ENCODE results near the gene NFIB.

NFIB gene

DNA sequence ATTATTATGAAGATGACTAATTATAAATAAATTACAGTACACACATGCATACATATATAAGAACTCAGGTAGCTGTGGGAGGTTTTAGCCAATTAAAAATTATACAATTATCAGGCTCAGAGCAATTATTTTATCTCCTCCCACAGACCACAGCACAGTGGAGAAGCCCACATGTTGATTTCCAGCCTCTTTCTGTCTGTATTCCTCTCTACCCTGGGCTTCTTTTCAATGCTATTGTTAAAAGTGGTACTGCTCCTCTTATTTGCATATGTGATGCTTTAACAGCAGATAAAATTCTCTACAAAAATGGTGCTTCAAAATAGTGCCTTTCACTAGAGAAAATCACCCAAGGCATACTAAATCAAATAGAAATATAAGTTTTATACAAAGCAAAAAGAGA, 218.7 kb downstream of the NFIB start:
- no peak for DNase-seq

DNA sequence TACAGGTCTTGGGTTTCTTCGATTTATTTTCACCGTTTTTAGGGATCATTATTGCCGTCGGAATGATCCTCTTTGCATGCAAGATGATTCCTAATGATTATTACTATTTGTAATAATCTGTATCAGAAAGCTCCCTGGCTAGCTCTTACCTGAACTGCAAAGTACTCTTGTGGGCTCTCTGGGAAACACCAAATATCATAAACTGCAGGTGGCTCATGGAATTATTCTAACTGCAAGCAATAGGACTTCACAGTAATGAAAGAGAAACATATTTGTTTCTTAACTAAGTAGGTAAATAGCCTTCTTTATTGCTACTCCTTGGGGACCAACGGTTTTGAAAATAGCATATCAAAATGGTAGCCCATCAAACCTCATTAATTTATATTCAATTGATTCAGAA, 219.4 kb downstream of the NFIB start:
- no peak for DNase-seq

DNA sequence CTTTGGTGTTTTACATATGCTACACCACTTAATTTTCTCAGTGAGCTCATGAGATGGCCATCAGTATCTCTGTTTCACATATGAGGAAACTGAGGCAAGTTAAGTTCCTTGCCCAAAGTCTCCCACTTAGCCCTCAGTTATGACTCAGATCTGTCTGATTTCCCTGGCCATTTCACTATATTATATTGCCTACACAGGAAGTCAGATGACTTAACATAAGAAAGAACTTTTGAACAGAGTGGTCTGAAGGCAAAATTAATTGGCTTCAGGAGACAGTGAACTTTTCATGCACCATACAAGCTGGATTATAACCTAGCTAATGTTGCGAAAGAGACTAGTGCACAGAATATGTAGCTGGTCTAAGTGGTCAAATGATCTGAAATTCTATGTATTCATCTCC, 221.6 kb downstream of the NFIB start:
- no peak for DNase-seq

DNA sequence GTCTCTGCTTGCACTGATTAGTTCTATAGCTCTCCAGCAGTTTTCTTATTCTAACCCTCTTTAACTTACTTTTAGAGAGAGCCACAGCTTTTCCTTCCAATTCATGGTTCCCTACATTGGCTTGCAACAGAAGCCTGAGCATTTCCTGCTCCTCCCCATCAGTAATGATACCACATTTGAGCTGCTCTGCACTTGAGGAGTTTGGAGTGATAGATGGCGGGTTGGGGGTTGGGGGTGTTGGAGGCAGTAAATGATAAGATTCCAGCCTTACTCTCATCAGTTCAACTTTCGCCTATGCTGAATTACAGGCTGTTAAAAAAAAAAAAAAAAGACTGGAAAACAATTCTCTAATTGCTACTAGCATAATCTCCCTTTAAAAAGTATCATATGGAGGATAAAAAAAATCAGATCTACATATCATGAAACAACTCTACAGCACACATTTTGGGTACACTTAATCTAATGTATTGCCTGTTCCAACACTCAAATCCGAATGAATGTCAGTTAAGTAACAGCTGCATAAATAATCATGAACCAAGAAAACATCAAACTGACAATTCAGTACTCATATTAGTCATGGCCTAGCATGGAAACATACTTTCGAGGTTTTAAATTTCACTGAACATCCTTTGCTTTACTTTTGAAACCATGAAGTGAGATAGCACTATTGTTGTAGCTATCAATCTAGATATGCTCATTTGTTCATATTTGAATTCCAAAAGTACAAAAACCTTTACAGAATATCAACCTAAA, 224.7 kb downstream of the NFIB start:
- no peak for DNase-seq

DNA sequence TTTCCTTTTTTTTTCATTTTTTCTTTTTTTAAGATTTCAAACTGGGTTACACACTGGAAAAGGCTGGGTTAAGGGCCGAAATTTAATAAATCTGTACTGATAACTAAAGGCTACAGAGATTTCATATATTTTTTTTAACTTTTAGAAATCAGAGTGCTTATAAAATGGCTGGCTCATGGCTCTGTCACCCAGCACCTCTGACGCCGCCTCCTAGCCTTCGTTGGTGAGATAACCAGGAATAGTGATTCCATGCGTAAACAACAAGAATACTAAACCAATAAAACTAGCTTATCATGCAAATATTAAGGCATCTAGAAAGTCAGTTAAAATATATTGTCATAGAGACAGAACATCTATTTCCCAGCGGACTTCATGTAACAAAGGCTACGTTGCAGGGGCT, 226.4 kb downstream of the NFIB start:
- no peak for DNase-seq

DNA sequence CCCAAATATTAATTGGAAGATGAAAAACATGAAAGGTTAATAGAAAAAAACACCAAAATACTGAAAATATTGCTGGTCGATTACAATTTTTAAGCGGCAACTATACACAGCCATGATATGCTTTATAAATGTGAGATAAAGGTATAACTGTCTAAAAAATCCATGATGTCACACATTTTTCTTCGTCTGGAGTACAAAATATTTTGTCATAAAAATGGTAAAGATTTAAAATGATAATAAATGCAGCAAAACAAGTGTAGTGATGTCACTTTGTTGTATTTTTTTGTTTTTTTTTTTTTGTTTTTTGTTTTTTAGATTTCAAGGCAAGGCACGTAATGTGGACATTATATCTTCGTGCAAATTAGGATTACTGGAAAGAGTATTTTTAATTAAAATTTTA, 227.4 kb downstream of the NFIB start:
- no peak for DNase-seq

DNA sequence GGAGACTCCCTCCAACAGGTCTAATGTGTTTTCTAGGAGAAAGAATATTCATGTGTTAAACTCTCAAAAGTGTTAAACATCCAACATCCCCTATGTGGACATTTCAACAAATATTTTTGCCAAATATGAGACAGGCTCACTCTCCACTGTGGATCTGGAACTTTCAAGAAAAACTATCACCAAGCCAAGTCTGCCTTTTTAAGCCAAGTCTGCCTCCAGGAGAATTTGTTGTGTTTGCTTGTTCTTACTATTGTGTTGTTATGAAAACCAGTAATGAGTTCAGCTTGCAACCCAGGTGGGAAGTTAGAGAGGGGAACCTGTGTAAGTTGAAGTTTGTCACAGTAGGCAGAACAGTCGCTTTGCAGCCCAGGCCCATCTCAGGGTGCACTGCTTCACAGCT, 228.1 kb downstream of the NFIB start:
- DNase-seq = no peak

DNA sequence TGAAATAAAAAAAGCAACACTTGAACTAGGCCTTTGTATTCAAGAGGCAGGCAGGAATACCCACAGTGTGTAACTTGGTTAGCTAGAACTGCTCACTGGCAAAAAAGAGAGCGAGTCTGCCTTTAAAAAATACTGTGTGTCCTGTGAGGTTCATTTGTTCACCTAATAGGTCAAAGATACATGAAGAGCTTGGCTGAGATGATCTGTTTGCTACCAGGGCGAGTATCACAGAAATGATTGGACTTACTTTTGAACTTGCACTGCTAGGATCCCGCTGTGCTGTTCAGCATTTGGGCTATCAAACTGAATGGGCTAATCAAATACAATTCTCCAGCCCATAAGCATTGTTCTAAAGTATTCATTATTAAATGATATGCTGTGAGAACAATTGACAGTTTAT, 229.1 kb downstream of the NFIB start:
- no peak for DNase-seq

DNA sequence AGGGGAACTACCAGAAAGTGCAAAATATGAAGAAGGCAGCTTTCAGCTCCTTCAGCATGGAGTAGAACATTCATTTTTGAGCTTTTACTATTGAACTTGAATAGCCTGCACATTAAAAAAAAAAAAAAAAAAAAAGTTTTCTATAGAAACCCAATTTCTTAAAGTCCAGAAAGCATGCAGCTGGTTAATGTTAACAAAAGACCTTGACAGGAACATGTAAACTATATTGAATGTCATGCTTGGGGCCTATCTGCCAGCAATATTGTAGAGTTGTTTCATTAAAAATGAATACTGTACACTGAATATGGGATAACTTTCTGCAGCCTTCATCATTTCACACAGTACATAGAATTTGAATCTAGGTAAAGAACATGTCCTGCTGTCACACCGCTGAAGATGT, 230.6 kb downstream of the NFIB start:
- DNase-seq = no peak

DNA sequence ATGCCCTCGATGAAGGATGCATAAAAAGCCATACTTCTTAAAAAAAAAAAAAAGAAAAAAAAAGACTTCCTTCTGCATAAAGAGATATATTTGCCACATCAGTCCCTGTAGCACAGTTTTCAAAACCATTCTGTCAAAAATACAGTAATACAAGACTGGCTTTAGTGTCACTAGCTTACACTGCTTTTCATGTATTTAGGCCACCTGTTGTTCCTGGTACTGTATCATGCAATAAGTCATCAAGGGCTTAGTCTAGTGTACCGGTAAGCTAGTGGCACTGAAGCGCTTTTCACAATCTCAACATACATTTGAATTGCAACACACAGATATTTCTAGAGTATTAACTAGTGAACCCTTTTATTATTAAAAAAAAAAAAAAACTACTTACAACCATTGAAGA, 231.2 kb downstream of the NFIB start:
- no peak for DNase-seq

DNA sequence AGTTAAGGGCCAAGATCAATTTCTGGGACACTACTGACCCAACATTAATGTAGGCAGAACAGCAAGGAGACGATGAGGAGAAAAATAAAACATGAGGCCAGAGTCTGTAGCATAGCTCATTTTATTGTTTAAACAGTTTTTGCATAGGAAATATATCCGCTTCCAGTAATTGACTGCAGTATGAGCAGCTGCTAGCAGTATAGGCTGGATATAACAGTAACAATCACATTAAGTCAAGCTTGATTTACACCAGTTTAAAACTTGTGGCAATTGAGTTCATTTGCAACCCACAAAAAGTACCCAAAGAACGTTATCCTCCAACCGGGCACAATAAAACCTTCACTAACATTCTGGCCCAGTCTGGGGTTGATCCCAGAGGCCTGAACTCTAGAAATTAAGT, 232.2 kb downstream of the NFIB start:
- no peak for DNase-seq

DNA sequence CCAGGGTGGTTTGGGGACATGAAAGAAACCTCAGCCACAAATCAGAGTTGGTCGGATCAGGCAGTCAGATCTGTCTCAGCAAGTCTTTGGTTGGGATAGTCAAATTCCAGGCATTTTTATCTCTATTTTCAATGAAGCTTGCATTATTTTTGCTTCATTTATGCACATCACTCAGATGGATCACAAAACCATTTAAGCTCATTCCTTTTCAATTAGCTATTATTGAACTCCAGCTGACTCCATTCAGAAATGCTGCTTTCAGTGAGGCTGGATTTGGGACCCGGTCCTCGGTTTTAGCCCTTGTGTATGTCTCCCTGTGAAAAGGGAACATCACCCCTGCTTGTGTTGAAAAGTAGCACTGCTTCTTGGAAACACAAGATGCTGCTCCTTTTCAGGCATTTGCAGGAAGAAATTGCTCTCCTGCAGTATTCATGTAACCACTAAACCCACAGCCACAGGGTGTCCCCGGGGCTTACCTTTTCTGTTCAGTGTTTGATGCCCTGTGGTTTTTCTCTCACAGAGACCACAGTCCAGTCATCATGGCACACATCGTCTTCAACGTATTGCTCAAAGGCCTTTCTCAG, 232.9 kb downstream of the NFIB start:
- no peak for DNase-seq

DNA sequence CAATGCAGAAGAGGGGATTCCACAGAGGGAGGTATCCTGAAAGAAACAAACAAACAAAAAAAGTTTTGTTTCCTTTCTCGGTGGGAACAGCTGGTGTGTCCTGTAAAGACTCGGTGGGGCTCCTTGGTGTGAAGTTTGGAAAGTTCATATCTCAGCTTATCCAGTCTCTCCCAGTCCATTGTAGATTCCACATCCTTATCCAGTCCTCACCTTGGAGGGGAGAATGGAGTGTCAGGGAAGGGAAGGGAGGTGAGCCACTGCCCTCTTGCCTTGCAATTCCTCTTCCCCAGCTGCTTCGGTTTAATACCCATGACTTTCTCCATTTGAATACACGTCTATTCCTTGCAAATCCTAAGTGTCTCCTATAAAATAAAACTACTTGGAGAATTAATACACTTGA, 234.5 kb downstream of the NFIB start:
- no peak for DNase-seq

DNA sequence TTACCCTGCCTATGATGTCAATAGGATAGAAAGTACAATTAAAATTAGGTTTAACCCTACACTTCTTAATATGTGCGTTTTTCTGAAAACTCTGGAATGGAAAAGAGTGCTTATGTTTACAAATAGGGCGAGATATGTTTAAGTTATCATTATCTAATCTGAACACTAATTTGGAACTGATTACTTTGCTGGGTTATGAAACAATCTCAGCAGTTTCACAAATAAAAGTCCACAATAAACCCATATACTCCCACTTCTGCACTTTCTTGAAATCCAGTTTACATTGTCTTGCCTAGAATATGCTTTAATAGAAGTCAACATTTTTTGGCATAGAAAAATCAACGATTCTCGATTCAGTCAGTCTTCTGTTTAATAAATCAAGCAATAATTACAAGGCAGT, 236.3 kb downstream of the NFIB start:
- no peak for DNase-seq

DNA sequence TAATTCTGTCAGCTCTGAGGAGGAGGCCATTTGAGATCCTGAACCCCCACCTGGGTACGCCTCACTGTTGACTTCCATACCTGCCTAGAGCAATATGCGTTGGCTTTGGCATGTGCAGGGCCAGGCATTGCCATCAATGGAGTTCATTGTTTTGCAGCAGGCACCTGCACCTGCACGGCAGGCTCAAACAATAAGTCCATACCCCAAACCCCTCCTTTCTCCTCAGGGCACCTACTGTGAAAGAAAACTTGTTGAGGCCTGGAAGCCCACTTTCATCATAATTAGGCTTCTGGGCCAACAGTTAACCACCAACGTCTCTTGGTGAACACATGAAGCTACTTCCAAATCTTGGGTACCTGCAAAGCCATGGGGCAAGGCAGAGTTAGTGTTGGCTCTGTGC, 238.7 kb downstream of the NFIB start:
- DNase-seq = no peak

DNA sequence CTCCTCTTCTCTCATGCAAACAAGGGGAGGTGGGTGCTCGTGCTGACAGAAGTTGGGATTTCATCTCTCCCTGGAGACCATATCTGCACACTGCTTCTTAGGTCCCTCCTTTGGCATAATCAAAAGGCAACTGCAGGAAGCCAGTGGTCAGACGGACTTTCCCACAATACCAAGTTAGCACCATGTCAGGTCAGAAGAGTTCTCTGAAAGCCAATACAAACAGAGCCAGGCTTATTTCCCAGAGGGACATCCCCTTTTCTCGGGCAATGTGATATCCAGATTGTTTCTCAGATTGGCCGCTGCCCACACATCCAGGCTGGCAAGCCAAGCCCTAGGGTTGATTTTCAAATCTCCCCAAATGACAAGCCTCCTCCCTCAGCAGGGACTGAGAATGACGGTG, 241.1 kb downstream of the NFIB start:
- no peak for DNase-seq

DNA sequence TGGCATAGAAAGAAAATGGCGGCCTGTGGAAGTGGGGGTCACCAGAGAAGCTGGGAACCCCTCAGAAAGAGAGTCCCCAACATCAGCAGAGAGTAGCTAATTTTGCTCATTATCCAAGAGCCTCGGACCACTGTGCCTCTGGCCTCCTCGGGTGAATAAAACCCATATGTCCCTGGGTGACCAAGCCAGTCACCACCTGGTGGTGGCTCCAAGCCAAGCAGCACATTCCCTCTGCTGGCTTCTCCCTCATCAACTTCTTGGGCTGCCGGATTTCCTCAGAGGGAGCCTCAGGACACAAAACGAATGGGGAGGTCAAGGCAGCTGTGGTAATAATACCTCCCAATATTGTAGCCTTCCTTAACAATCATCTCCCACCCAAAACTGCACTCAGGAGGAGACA, 242.5 kb downstream of the NFIB start:
- no peak for DNase-seq

DNA sequence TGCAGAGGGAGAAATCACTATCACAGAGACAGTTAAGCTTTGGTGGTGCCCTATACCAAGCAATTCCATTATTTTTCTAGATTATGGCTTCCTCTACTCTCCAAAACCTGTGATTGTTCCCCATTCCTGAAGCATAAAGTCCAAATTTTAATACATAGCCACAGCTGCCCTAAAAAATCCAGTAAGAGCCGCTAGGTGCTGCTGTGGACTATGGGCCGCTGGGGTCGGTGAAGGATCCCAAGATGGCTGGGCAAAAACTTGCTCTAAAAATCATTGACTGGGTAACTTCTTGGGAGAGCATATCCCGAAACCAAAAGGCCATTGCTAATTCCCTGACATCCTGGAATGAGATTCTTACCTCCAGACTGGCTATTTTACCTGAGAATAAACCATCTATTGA, 245.3 kb downstream of the NFIB start:
- no peak for DNase-seq

DNA sequence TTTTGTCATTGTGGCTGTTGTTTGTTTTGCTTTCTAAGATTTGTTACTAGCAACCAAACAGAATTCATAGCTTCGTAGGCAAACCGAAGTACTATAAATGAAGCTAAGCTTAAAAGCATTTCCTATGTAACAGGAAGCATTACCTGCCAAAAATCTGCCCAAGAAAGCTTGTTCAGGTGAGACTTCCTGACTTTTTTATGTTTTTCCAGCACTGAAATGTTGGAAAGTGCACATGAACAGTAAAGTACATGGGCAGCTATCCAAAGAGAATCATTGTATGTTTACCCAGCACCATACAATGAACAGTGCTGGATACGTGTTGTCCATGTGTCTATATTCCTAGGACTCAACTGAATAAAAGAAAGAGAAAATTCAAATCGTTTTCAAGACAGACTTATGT, 247.1 kb downstream of the NFIB start:
- no peak for DNase-seq

DNA sequence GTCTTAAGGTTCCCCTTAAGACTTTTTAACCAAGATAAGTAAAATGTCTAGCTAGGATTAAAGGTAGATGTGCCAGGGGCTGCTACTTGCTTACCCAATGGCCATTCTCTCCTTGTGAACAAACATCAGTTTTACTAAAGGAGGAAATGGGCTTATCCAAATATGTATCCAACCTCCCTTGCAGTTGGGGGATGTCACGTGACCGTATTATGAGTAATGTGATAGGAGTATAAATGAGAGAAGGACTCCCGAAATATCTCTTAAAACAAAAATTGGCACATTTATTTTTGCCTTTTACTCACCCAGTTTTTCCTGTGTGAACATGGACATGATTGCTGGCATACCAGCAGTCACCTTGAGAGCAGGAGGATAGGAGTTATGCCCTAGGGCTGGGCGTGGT, 247.9 kb downstream of the NFIB start:
- DNase-seq = no peak

DNA sequence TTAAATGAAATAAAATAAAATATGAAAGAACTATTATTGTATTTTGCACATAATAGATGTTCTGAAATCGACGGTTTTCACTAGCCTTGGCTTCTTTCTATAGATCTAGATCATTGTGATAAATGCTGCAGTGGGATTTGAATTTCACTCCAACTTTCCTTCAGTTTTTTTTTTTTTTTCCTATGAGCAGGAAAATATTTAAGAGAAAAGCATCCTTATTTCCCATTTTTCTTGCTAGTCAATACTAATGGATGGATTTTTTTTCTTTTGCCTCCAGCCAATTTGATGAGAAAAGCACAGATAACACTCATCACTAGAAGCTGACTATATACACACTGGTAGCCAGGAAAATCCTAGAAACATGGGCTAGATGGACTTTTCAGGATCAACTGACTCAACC, 249.0 kb downstream of the NFIB start:
- no peak for DNase-seq

DNA sequence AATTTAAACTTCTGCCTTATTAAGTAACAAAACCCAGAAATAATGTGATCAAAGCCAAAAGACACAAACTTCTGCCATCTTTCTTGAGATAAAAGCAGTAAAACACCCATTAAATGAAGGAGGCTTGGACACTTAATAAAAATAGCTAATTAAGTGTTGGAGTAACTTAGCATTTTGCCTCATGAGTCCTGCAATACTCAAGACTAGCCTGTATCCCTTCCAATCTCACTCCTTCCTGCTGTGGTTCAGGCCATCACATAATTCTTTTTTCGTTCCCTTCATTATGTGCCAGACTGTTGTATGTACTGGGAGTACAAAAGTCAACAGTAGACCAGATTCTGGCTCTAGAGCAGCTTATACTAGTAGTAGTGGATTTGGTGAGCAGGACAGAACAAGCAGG, 250.2 kb downstream of the NFIB start:
- no peak for DNase-seq

DNA sequence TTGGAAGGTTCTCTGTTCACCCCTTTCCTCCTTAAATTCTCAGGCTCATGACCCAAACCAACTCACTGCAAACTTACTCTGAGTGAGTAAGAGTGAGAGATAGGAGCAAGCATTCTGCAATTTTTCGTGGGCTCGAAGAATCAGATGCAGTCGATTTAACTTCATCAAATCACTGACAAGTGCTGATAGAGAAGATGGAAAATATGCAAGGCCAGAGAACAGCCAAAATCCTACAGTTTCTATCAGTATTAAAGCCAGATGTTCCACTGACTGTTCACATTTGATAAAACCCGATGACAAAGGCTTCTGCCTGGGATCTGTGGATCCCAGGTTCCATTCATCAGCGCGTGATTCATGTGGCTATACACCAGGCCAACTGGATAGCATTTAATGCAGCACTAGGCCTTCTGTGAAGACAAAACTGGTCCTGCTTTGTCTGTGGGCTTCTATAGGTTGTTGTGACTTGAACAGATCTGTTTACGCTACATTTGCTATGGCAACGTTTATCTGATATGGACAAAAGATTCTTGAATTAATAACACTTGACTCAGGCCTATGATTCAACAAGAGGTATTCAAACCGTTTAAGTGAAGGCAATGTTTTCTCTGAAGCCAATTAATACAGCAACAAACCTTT, 251.2 kb downstream of the NFIB start:
- no peak for DNase-seq

DNA sequence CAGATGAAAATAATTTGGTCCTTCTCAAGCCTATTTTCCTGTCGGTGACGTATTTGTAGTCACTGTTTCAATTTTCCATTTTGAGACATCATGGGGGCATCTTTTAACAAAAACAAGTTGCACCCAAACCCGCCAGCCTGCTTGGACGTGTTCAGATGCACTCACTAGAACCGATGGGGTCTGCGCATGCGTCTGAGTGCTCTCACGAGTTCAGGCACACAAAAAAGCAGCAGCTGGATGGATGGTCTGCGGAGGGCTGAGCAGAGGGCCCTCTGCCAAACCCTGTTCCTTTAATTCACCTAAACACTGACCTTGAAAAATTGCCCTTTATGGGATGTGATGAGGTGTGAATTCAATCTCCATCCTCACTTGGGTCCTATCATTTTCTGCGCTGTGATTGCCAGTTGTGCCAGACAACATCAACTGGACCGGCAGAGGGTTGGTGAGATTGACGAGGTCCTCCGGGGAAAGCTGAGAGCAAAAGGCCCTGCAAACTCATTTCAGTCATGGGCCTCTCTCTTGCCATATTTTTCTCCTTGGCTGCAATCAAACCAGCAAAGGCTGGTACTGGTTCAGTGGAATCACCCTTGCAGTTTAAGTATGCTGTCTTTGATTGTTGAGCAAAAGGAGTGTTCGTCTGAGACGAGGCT, 251.9 kb downstream of the NFIB start:
- DNase-seq = no peak
